Osteoblast (primary cell): ENCODE results near the gene MAP3K20. TPM values are rescaled to one million over a fixed set of nuclear protein-coding genes. Genes with fewer than 3 reads are reported as not detected.
"Not testable (repeated sequence)": the region's sequence is repeated elsewhere in the genome, so short reads cannot be mapped to it uniquely, and the experiment has no call there.

Source experiments
- DNase-seq: peaks from one replicate; pipeline ENCODE4 v3.0.0; 2011; ENCODE audit warnings: low spot score, mixed read lengths; ENCODE audit not compliant: insufficient read length; ENCODE audit errors: missing footprints
- H2AFZ ChIP-seq: 2 replicates; pipeline ENCODE4 v1.6.0; 2011; ENCODE audit warnings: mild to moderate bottlenecking, low read length
- H3K27ac ChIP-seq: 2 replicates; pipeline ENCODE4 v1.5.1; 2011; ENCODE audit warnings: mild to moderate bottlenecking, low read depth, low read length, moderate library complexity
- H3K27me3 ChIP-seq: 2 replicates; pipeline ENCODE4 v1.6.0; 2012; ENCODE audit warnings: mild to moderate bottlenecking, control low read depth, inconsistent platforms, low read length, moderate library complexity; ENCODE audit not compliant: insufficient read depth
- H3K36me3 ChIP-seq: 2 replicates; pipeline ENCODE4 v1.5.1; 2011; ENCODE audit warnings: mild to moderate bottlenecking, low read length, control low read depth, moderate library complexity; ENCODE audit not compliant: insufficient read depth
- H3K4me1 ChIP-seq: 2 replicates; pipeline ENCODE4 v1.5.1; 2011; ENCODE audit warnings: mild to moderate bottlenecking, low read length, control low read depth, moderate library complexity; ENCODE audit not compliant: insufficient read depth
- H3K4me2 ChIP-seq: 2 replicates; pipeline ENCODE4 v1.6.0; 2011; ENCODE audit warnings: mild to moderate bottlenecking, low read length; ENCODE audit not compliant: insufficient read depth
- H3K4me3 ChIP-seq: fragments of 200-600 bp; sonication (generic); 3 replicates; pipeline ENCODE4 v1.5.1; 2012; ENCODE audit warnings: mild to moderate bottlenecking, low read length, inconsistent platforms; ENCODE audit not compliant: insufficient read depth
- H3K79me2 ChIP-seq: 2 replicates; pipeline ENCODE4 v1.6.0; 2012; ENCODE audit warnings: mild to moderate bottlenecking, low read length, control low read depth, inconsistent platforms; ENCODE audit not compliant: insufficient read depth
- H3K9me3 ChIP-seq: 2 replicates; pipeline ENCODE4 v1.5.1; 2011; ENCODE audit warnings: low read depth, low read length, control low read depth
- H4K20me1 ChIP-seq: 2 replicates; pipeline ENCODE4 v1.6.0; 2012; ENCODE audit warnings: mild to moderate bottlenecking, low read length, control low read depth; ENCODE audit not compliant: insufficient read depth
- CTCF ChIP-seq: IDR thresholded peaks from 2 replicates; pipeline ENCODE4 v1.5.1; 2011; ENCODE audit warnings: mild to moderate bottlenecking, low read depth, low read length, moderate library complexity; ENCODE audit errors: extremely low read depth
- total RNA-seq: library from RNA; depleted of rRNA; stranded (reverse); fragments of >200 nt; gene quantifications from 2 replicates; pipeline ENCODE4 v1.2.3, GENCODE V29; 2012

Gene MAP3K20
- total RNA-seq, 1 donor, result 56.1 TPM

GRCh38 chr2:173305303-173305702 lies 229.7 kb downstream of the MAP3K20 start:
- TF ChIP-seq CTCF, result no peak
- Histone ChIP-seq H3K36me3 (no peaks in the 10 kb centered on the region), H4K20me1 (no peaks in the 10 kb centered on the region), H3K4me2 (no peak overlapping the region), H3K4me1 (no peaks in the 10 kb centered on the region), H3K9me3 (no peaks in the 10 kb centered on the region), H3K27ac (no peak overlapping the region), H3K27me3 (no peaks in the 10 kb centered on the region), H2AFZ (no peak overlapping the region), H3K4me3 (no peak overlapping the region), H3K79me2 (no peaks in the 10 kb centered on the region)
- DNase-seq, result no peak

GRCh38 chr2:173307293-173307692 lies 231.6 kb downstream of the MAP3K20 start:
- Histone ChIP-seq H4K20me1 (no peaks in the 10 kb centered on the region), H3K4me2 (no peak overlapping the region)
- no peak for TF ChIP-seq CTCF

GRCh38 chr2:173309370-173309769 lies 233.7 kb downstream of the MAP3K20 start:
- not testable (repeated sequence) for H4K20me1 ChIP-seq, H3K9me3 ChIP-seq, H3K4me3 ChIP-seq, H3K4me1 ChIP-seq, DNase-seq, H2AFZ ChIP-seq, H3K27me3 ChIP-seq, H3K4me2 ChIP-seq, H3K27ac ChIP-seq, H3K36me3 ChIP-seq, H3K79me2 ChIP-seq

More at GRCh38 chr2:173307293-173307692, 231.6 kb downstream of the MAP3K20 start:
- Histone ChIP-seq H3K27me3 (no peaks in the 10 kb centered on the region), H3K9me3 (no peaks in the 10 kb centered on the region), H3K4me1 (no peaks in the 10 kb centered on the region), H3K27ac (no peak overlapping the region), H3K36me3 (no peaks in the 10 kb centered on the region), H3K4me3 (no peak overlapping the region), H2AFZ (no peak overlapping the region), H3K79me2 (no peaks in the 10 kb centered on the region)
- DNase-seq, result no peak

- Histone ChIP-seq H3K9me3 (no peaks in the 10 kb centered on the region), H2AFZ (no peak overlapping the region), H4K20me1 (no peaks in the 10 kb centered on the region), H3K36me3 (no peaks in the 10 kb centered on the region), H3K4me2 (no peak overlapping the region), H3K27ac (no peak overlapping the region), H3K79me2 (no peaks in the 10 kb centered on the region), H3K4me1 (no peaks in the 10 kb centered on the region), H3K4me3 (no peak overlapping the region), H3K27me3 (no peaks in the 10 kb centered on the region)
- no peak for DNase-seq
- TF ChIP-seq CTCF, result no peak
Measured at GRCh38 chr2:173311844-173312606, 236.4 kb downstream of the MAP3K20 start.
